Measurements from ENCODE around the gene DYNC2H1.
"Not testable (repeated sequence)": the region's sequence is repeated elsewhere in the genome, so short reads cannot be mapped to it uniquely, and the experiment has no call there.

Gene DYNC2H1

DNA sequence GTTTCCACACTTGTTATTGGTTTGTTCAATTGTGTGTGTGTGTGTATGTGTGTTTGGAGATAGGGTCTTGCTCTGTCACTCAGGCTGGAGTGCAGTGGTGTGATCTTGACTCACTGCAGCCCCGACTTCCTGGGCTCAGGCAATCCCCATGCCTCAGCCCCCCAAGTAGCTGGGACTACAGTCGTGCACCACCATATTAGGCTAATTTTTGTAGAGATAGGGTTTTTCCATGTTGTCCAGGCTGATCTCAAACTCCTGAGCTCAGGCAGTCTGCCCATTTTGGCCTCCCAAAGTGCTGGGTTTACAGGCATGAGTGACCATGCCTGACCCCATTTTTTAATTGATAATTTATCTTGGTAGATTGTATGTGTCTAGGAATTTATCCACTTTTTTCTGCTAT lies 263.7 kb downstream of the DYNC2H1 start:
- peak; percentile 72 for DNase-seq (ENCODE audit: low spot score)

DNA sequence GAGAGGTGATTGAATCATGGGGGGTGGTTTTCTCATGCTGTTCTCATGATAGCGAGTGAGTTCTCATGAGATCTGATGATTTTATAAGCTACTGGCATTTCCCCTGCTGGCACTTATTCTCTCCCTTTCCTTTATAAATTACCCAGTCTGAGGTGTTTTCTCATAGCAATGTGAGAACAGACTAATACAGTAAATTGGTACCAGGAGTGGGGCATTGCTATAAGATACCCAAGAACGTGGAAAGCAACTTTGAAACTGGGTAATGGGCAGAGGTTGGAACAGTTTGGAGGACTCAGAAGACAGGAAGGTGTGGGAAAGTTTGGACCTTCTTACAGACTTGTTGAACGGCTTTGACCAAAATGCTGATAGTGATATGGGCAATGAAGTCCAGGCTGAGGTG lies 265.0 kb downstream of the DYNC2H1 start:
- not testable (repeated sequence) for DNase-seq (ENCODE audit: low spot score)

DNA sequence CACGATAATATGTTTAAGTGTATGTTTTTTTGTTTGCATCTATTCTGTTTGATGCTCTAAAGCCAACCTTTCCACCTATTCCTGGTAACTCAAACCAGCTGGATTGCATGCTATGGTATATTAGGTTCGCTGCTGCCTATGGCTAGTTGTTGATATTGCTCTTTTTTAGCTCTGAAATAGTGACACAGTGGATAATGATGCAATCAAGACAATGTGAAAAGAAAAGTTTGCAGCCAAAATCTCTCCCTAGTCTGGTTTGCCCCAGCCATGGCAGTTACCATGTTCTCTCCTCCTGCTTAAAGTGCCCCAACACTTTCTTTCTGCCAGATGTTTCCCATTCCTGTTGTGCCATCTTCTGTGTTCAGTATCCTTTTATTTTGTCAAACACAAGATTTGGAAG lies 269.7 kb downstream of the DYNC2H1 start:
- no peak for DNase-seq (ENCODE audit: low spot score)

DNA sequence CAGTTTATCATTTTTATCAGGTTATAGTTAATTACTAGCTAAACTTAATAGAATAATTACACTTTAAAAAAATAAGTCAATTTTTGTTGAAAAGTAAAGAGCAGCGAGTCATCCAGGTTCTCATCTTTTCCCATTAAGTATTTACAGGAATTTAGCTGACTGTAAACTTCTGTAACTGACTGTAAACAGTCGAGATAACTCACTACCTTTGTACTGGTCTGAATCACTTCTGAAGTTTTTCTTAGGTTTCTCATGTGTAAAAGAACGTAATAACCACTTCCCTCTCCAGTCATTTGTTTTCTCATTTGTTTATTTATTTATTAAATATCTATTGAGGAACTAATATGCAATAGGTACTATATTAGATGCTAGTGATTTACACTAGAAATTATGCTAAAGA lies 270.8 kb downstream of the DYNC2H1 start:
- DNase-seq (ENCODE audit: low spot score), result peak; percentile 52

DNA sequence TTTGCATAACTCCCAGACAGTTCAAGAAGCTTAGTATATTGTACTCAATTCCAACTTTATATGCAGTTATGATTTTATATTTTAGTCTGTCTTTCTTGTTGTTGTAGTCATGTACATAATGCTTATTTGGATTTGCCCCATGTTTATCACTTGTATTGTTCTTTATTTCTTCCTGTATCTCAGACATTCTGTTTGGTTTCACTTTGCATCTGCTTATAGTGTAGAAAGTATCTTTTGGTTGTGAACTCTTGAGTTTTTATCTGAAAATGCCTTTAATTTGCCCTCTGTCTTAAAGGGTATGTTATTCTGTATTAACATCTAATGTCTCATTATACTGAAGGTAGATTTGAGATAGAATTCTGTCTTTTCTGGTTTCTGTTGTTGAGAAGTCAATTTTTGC lies 275.4 kb downstream of the DYNC2H1 start:
- DNase-seq (ENCODE audit: low spot score), result no peak

DNA sequence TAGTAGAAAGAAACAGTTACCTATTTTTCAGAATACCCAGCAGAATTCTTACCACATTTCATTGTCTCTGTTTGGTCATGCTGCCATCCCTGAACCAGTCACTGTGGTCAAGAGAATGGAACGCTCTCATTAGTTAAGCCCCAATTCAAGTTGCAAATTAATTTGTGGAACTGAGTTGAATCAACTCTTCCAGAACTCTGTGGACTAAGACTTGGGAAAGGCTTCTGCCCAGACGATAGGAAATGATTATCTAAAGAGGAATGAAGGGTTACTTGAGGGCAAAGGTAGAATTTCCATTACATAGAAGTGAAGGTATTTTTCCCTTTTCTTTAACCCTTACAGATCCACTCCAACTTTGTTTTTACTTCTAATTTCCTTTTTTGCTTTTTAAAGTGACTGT lies 286.4 kb downstream of the DYNC2H1 start:
- peak; percentile 97 for DNase-seq (ENCODE audit: low spot score)

DNA sequence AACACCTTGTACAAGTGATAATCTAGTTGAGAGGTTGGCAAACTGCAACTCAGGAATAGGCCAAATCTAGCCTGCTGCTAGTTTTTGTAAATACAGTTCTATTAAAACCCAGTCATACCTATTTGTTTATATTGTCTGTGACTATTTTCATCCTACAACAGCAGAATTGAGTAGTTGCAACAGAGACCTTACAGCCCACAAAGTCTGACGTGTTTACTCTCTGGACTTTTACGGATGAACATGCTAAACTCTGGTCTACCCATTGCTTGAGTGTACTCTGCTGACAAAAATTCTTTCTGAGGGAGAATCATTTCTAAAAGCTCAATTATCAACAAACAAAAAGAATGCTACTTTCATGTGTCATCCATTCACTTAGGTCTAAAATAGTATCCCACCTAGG lies 287.0 kb downstream of the DYNC2H1 start:
- no peak for DNase-seq (ENCODE audit: low spot score)

DNA sequence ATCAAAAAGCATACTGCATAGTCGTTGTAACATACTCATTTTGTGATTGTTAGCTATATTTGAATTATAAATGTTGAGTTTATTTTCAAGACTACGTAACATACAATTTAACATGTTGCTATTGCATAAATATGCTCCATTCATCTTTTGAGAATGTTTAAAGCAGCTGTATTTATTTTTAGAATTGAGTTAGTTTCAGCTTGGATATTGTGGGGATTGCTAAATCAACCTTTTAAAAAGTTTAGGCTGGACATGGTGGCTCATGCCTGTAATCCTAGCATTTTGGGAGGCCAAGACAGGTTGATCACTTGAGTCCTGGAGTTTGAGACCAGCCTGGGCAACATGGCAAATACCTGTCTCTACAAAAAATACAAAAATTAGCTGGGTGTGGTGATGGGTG lies 288.1 kb downstream of the DYNC2H1 start:
- DNase-seq (ENCODE audit: low spot score), result no peak

DNA sequence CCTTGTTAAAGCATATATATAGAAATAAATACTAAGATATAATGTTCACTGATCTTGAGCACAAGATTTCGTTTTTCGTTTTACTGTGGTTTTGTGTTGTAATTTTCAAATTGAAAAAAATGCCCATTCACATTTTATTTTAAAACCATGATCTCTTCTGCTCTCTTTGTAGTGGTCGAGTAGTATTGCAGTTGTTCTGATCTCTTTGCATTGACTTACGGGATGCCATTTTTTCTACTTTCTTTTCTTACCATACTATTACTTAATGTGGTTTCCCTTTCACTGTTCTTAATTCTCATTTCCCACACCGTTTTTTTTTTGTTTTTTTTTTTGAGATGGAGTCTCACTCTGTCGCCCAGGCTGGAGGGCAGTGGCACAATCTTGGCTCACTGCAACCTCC lies 289.6 kb downstream of the DYNC2H1 start:
- no peak for DNase-seq (ENCODE audit: low spot score)

DNA sequence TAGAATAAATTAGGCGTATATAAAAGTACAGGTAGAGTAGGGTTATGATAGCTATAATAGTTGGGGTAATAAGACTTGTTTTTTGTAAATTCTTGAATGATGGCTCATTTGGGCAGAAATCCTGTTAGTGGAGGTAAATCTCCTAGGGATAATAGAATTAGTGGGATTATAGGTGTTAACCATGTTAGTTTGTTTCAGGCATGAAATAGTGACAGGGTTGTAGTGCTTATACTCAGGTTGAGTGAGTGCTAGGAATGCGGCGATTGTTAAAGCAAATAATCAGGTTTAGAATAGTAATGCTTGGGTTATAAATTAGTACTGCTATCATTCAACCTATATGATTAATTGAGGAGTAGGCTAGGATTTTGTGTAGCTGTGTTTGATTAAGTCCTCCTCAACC lies 297.1 kb downstream of the DYNC2H1 start:
- DNase-seq (ENCODE audit: low spot score), result no peak

DNA sequence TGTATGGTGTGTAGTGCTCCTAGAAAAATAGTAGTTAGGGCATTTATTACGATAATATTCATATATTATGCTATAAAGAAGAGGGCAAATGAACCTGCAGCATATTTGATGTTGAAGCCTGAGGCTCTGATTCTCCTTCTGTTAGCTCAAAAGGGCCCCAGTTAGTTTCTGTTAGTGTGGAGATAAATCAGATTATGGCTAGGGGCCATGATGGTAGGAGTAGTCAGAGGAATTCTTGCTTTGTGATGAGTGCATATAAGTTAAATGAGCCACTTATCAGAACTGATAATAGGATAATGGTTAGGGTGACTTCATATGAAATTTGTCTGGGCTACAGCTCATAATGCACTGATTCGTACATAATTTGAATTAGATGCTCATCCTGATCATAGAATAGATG lies 298.4 kb downstream of the DYNC2H1 start:
- DNase-seq (ENCODE audit: low spot score), result no peak

DNA sequence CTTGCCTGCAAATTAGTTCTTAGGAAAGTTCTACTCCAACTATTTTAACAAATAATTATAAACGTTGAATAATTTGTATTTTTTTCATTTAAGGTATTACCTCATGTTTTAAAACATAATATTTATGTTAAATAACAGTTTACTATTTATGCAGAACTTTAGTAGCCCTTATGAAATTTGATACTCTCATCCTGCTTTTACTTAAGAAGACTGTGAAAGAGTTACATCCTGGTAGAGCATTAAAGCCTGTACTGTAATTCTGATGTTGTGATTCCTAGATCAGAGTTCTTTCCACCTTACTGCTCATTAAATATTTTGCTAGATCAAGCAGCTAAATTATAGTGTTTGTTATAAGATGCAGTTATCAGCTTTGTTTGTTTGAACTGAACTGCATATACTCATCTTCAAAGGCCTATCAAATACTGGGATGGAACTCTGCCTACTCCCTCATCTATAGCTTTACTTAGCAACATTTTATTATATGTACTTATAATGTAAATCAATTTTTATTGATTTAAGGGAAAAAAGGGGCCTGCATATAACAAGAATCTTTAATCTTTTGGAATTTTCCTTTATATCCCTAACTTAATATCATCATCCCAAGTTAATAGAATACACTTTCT lies 304.2 kb downstream of the DYNC2H1 start:
- DNase-seq (ENCODE audit: low spot score), result no peak

DNA sequence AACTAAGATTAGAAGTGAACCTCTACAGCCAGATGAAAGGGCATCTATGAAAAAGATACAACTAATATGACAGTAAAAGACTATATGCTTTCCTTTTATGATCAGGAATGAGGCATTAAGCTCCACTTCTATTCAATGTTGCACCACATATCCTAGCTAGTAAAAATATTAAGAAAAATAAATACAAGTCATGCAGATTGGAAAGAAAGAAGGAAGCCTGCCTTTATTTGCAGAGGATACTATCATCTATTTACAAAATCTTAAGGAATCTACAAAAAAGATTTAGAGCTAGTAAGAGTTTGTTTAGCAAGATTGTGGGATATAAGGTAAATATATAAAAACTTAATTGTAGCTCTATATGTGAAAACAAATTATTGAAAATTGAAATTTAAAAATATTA lies 308.8 kb downstream of the DYNC2H1 start:
- DNase-seq (ENCODE audit: low spot score), result no peak

DNA sequence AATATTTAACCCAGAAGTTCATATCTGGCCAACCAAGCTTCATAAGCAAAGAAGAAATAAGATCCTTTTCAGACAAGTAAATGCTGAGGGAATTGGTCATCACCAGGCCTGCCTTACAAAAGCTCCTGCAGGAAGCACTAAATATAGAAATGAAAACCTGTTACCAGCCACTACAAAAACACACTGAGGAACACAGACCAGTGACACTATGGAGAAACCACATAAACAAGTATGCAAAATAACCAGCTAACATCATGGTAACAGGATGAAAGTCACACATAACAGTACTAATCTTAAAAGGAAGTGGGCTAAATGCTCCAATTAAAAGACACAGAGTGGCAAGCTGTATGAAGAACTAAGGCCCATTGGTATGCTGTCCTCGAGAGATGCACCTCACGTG lies 311.4 kb downstream of the DYNC2H1 start:
- DNase-seq (ENCODE audit: low spot score), result peak; percentile 71

DNA sequence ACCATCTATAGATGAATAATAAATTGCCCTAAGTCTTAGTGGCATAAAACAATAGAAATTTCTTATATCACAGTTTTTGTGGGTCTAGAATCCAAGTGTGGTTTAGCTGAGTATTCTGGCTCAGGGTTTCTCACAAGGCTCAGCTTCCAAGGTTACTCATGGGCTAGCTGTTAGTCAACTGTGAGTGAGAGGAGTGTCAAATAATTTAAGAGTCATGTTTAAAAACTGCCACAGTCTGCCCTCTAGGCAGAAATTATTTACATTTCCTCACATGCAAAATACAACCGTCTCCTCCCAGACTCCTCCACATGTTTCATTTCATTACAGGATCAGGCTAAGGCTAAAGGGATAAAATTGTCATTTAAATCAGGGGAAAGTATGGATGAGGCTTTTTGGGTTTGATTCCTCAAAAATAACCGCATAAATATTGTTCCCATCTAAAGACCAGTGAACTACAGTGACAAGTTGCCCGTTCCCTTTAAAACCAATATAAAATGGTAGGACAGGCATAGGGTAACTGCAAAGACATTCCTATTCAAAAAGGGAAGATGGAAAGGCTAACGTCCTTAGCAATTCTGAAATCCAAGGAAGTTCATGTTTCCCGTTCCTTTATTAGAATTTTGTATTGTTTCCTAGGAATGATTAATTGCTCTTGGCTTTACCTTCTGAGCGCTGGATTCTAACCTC lies 324.3 kb downstream of the DYNC2H1 start:
- peak; percentile 75 for DNase-seq (ENCODE audit: low spot score)

DNA sequence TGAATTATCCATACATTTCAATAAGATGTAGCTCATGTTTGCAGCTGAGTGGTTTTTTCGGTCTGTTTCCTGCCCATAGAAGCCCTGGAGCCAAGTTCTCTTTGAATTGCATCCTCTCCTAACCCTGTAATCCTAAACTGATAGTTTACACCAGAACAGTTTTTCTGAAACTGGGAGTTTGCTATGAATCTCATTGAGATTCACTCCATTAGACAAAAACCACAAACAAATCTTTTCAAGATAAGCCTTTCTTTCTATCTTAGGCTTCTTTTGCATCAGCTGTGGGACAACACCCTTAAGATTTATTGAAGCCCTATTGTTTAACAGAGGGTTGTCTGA lies 324.8 kb downstream of the DYNC2H1 start:
- no peak for DNase-seq (ENCODE audit: low spot score)

DNA sequence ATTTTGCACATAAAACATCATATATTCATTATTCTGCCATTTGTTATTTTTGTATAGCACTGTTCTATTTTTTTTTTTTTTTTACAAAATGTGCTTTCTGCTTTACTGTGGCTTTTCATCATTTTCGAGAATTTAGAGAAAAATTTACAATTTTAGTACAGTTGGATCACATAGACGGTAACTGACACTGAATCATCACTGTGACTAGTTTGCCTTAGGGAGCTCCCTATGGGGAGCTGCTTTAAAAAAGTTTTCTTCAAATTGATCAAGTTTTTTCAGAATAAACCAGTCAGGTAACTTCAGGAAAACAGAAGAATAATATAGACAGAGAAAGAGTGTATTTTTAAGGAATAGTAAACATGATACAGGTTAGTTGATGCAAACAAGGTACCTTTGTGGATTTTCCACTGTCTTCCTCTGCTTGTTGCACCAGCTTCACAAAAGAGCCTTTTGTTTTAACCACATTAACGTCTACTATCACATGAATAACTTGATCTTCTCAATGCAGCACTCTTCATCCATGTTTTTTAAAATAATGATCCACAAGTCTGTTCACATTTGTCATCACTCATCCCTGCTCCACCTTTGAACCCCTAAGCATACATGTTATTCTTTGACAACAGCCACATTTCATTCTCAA lies 327.0 kb downstream of the DYNC2H1 start:
- no peak for DNase-seq (ENCODE audit: low spot score)

DNA sequence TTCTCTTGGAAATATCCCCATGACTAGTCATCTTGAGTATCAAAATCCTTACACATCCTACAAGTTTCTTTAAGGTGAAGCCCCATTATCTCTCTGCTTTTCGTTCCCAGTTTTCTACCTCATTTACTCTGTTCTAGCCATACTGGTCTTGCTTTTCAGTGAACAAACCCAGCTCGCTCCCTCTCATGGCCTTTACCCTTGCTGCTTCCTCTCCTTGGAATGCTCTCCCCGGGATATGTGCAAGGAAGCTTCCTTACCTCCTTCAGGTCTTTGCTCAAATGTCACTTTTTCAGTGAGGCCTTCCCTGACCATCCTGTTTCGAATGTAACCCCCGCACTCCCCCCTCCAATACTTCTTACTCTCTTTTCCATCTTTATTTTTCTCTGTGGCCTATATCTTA lies 331.8 kb downstream of the DYNC2H1 start:
- DNase-seq (ENCODE audit: low spot score), result no peak

DNA sequence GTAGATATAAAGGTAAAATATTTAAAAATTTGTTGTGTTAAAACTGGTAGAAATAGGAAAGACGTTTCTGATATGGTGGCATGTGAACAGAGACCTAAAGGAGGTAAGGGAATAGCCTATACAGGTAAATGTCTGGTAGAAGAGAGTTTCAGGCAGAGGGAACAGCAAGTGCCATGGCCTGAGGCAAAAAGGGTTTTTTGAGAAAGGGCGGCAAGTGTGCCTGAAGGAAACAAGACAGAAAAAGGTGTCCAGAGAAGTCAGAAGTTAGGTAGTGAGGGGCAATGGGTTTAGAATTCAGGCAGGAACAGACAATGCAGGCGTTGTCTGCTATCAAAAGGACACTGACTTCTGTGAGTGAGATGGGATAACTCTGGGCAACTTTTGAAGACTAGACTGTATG lies 339.7 kb downstream of the DYNC2H1 start:
- DNase-seq (ENCODE audit: low spot score), result no peak

DNA sequence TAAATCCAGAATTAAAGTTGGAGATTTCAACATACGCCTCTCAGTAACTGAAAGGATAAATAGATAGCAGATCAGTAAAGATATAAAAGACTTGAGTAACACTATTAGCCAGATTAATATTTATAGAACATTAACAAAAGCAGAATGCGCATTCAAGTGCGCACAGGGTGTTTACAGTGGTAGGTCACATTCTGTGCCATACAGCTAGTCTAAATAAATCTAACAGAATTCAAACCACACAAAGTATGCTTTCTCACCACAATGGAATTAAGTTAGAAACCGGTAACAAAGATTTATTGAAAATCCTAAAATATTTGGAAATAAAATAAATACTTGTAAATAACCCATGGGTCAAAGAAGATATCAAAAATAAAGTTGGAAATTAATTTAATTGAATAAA lies 341.0 kb downstream of the DYNC2H1 start:
- DNase-seq (ENCODE audit: low spot score), result no peak

DNA sequence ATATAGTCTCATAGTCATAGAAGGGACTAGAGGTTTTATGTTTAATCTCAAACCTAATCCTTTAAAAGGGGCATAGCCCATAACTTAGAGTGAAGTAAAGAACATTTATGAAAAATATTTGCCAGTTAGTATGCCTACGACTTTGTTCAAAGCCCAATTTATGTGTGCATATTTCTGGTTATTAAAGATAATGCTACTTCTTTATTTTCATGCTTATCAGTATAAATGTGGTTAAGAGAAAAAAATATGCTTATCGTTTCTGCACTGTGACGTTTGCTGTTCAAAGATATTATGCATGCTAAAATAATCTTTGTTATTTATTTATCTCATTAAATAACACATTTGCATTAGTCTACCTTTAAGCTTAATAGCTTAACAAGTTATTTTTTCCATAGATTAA lies 343.9 kb downstream of the DYNC2H1 start:
- DNase-seq (ENCODE audit: low spot score), result no peak

DNA sequence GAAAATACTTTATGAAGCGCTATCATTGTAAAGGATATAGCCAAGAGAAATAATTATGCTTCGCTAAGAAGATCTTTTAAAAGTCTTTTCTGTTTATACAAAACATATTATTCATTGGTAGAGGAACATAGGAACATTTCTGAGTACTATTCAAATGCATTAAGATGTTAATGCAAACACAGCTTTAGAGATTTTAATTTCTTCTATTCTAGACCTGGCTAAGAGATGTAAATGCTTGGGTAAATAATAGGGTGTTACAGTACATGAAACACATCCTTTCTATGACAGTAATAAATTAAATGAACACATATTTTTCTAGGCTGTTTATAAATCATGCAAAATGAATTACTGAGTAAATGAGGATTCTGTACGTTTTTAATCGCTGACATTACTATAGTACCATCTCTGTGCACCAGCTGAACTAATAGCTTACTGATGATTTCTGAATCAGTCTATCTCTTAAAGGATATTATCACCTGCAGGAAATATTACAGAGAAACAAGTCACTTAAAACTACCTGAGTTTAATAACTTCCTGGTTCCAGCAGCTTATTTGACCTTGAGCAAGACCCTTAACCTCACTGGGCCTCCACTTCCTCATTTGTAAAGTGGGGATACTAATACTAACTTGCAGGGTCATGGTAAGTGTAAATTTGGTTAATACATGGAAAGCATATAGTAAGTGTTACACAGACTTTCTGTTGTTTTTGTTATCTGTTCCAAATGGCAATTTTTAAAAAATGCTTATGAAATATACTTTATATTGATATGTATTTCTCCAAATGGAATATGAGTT lies 344.9 kb downstream of the DYNC2H1 start:
- no peak for DNase-seq (ENCODE audit: low spot score)

DNA sequence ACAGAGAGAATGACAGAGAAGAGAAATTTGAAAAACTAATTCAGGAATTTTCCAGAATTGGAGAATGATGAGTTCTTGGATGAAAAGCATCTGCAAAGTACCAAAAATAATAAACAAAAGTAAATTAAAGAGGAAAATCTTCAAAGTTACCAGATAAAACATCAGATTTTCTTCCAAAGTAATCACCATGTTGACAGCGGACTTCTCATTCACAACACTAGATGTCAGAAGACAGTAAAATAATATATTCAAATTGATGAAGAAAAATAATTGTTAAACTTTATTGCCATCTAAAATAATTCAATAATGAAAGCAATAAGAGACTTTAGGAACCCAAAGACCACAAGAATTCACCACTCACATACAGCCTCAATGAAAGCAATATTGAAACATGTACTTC lies 355.2 kb downstream of the DYNC2H1 start:
- DNase-seq (ENCODE audit: low spot score), result no peak
